ENCODE measurements around the gene STK39. TPM values are rescaled to one million over a fixed set of nuclear protein-coding genes. Genes with fewer than 3 reads are reported as not detected.

STK39 gene
- total RNA-seq, 1 donor from 2014 or later: 20.9 TPM

- DNase-seq (no peak), ATAC-seq (peak; percentile 12)
- intact Hi-C loops (cut with micrococcal nuclease): no loop called here
Observed at GRCh38 chr2:168147830-168148794, 99.3 kb downstream of the STK39 start.

GRCh38 chr2:168146892-168147810, 100.2 kb downstream of the STK39 start:
- ATAC-seq (no peak), DNase-seq (no peak)
- intact Hi-C loops (cut with micrococcal nuclease): no loop called here

GRCh38 chr2:168145426-168146310, 101.7 kb downstream of the STK39 start:
- ATAC-seq (peak; percentile 71), DNase-seq (no peak)
- intact Hi-C loops (cut with micrococcal nuclease): no loop called here

- intact Hi-C loops (cut with micrococcal nuclease): no loop called here
- DNase-seq (no peak), ATAC-seq (peak; percentile 38)
Observed at GRCh38 chr2:168145011-168145410, 102.4 kb downstream of the STK39 start.

- intact Hi-C loops (cut with micrococcal nuclease): no loop called here
- ATAC-seq (no peak), DNase-seq (no peak)
Observed at GRCh38 chr2:168143813-168144212, 103.6 kb downstream of the STK39 start.

GRCh38 chr2:168140892-168141291, 106.5 kb downstream of the STK39 start:
- intact Hi-C loops (cut with micrococcal nuclease): no loop called here
- DNase-seq (no peak), ATAC-seq (no peak)

GRCh38 chr2:168139852-168140251, 107.5 kb downstream of the STK39 start:
- ATAC-seq (no peak), DNase-seq (no peak)
- intact Hi-C loops (cut with micrococcal nuclease): loop anchor here (10.0 kb wide), 1 partner anchor 105 kb away; the partner anchor contains the start of gene STK39

GRCh38 chr2:168138901-168139300, 108.5 kb downstream of the STK39 start:
- ATAC-seq: no peak
- intact Hi-C loops (cut with micrococcal nuclease): loop anchor here (10.0 kb wide), 1 partner anchor 106 kb away; the partner anchor contains the start of gene STK39
- no peak for DNase-seq

GRCh38 chr2:168138374-168138773, 109.0 kb downstream of the STK39 start:
- intact Hi-C loops (cut with micrococcal nuclease): loop anchor here (10.0 kb wide), 1 partner anchor 106 kb away; the partner anchor contains the start of gene STK39
- ATAC-seq (peak; percentile 89), DNase-seq (peak; percentile 54)

- DNase-seq (no peak), ATAC-seq (peak; percentile 38)
- intact Hi-C loops (cut with micrococcal nuclease): loop anchor here (10.0 kb wide), 1 partner anchor 107 kb away; the partner anchor contains the start of gene STK39
Observed at GRCh38 chr2:168137510-168138180, 109.8 kb downstream of the STK39 start.

- ATAC-seq: no peak
- no peak for DNase-seq
- intact Hi-C loops (cut with micrococcal nuclease): loop anchor here (10.0 kb wide), 1 partner anchor 108 kb away; the partner anchor contains the start of gene STK39
Observed at GRCh38 chr2:168136392-168136977, 110.9 kb downstream of the STK39 start.

- ATAC-seq (no peak), DNase-seq (no peak)
- intact Hi-C loops (cut with micrococcal nuclease): loop anchor here (10.0 kb wide), 1 partner anchor 109 kb away; the partner anchor contains the start of gene STK39
Observed at GRCh38 chr2:168135630-168136029, 111.8 kb downstream of the STK39 start.

- ATAC-seq (no peak), DNase-seq (no peak)
- intact Hi-C loops (cut with micrococcal nuclease): loop anchor here (10.0 kb wide), 1 partner anchor 110 kb away; the partner anchor contains the start of gene STK39
Observed at GRCh38 chr2:168135121-168135520, 112.3 kb downstream of the STK39 start.

- DNase-seq (no peak), ATAC-seq (no peak)
- intact Hi-C loops (cut with micrococcal nuclease): loop anchor here (10.0 kb wide), 1 partner anchor 110 kb away; the partner anchor contains the start of gene STK39
Observed at GRCh38 chr2:168134485-168134884, 112.9 kb downstream of the STK39 start.

GRCh38 chr2:168132389-168132788, 115.0 kb downstream of the STK39 start:
- ATAC-seq (no peak), DNase-seq (no peak)
- intact Hi-C loops (cut with micrococcal nuclease): loop anchor here (10.0 kb wide), 1 partner anchor 112 kb away; the partner anchor contains the start of gene STK39

GRCh38 chr2:168130346-168130745, 117.0 kb downstream of the STK39 start:
- intact Hi-C loops (cut with micrococcal nuclease): loop anchor here (10.0 kb wide), 1 partner anchor 114 kb away; the partner anchor contains the start of gene STK39
- DNase-seq: no peak
- peak; percentile 93 for ATAC-seq

- no peak for ATAC-seq
- intact Hi-C loops (cut with micrococcal nuclease): no loop called here
- no peak for DNase-seq
Observed at GRCh38 chr2:168127371-168127770, 120.0 kb downstream of the STK39 start.
